Ovary (tissue), 9 donors: Measurements from ENCODE around the gene ZNRF1. TPM values are rescaled to one million over a fixed set of nuclear protein-coding genes. Genes with fewer than 3 reads are reported as not detected.

Source experiments
- DNase-seq, 5 donors: peaks; one replicate each; pipeline ENCODE4 v3.0.0-alpha.2; 2019 to 2020
- H3K27ac ChIP-seq, 2 donors: fragments of 200-600 bp; one replicate each; pipeline versions ENCODE4 v1.5.1 to v1.8.0; 2019 to 2022
- H3K27me3 ChIP-seq: fragments of 200-600 bp; one replicate; pipeline ENCODE4 v1.8.0; 2022
- H3K36me3 ChIP-seq: fragments of 200-600 bp; sonication (generic); one replicate; pipeline ENCODE4 v1.5.1; 2019
- H3K4me1 ChIP-seq: one replicate; pipeline ENCODE4 v1.8.1; 2013; ENCODE audit warnings: mild to moderate bottlenecking, moderate library complexity; ENCODE audit not compliant: insufficient read depth
- H3K4me3 ChIP-seq: fragments of 200-600 bp; sonication (generic); one replicate; pipeline ENCODE4 v1.5.1; 2017
- H3K9me3 ChIP-seq, 2 donors: fragments of 200-600 bp in 1 of 2; sonication (generic) in 1 of 2; one replicate each; pipeline versions ENCODE4 v1.5.1 to v1.8.1; 2013 to 2019; ENCODE audit warnings: mild to moderate bottlenecking in 1 of 2, moderate library complexity in 1 of 2
- CTCF ChIP-seq, 3 donors: fragments of 450-650 bp in 2 of 3; fragments of 200-600 bp in 1 of 3; IDR thresholded peaks; one replicate each; pipeline versions ENCODE4 v1.5.1 to v1.8.0; 2016 to 2022; ENCODE audit warnings: antibody characterized with exemption in 3 of 3, mild to moderate bottlenecking in 1 of 3
- EP300 ChIP-seq: sonication (generic); formaldehyde crosslinking; IDR thresholded peaks from one replicate; pipeline ENCODE4 v1.6.1; 2017; ENCODE audit warnings: antibody characterized with exemption
- POLR2A ChIP-seq: fragments of 450-650 bp; IDR thresholded peaks from one replicate; pipeline ENCODE4 v1.6.1; 2017; ENCODE audit warnings: antibody characterized with exemption, mild to moderate bottlenecking, moderate library complexity
- WGBS, 3 donors: extraction: QIAGEN DNeasy Blood & Tissue Kit in 1 of 3; methylation state at CpG; one replicate each; pipeline versions ENCODE4 v1.1.5 to v1.1.7; 2013 to 2017; 5-methylcytosine and 5-hydroxymethylcytosine counted together
- intact Hi-C, 4 donors: fragments of 100-400 bp; cut with DNase I; formaldehyde crosslinking; loops; one replicate each; pipeline versions ENCODE4 v1.11.0 to v1.15.1; 2022 to 2023
- polyA plus RNA-seq, 2 donors: library from polyadenylated mRNA; stranded (reverse); fragments of 200-250 nt in 1 of 2; fragments of 350-450 nt in 1 of 2; fragmentation: Illumina TruSeq in 1 of 2; extraction: RNeasy Lipid Tissue Mini Kit (QIAGEN cat#74804) in 1 of 2; gene quantifications; one replicate each; pipeline ENCODE4 v1.2.3, GENCODE V29; 2013 to 2014
- total RNA-seq, 7 donors: library from RNA; depleted of rRNA in 2 of 7; stranded (reverse); fragments of >200 nt in 2 of 7; fragmentation: NEBNext Ultra II Directional in 3 of 7; extraction: Animal tissue kit (Norgen Biotek cat#: 25700) in 3 of 7; gene quantifications; one replicate each; pipeline versions ENCODE4 v1.1.0 to v1.2.4, GENCODE V29; 2016 to 2023
- donor health status: DM: no; HTN: no; CAD: no; lungs with moderate emphysema.
- donor health status: DM: no; HTN: no; CAD: no.
- donor health status: Bipolar disorder and iron deficiency.
- donor health status: DM: yes; HTN: yes; CAD: no.
- donor health status: DM: no; HTN: no; CAD: no.
- donor health status: DM: yes; HTN: yes; CAD: no.

Gene ZNRF1
- total and polyA plus RNA-seq, 9 donors, result 10.8 to 27.9 (median 24.3) TPM

DNA sequence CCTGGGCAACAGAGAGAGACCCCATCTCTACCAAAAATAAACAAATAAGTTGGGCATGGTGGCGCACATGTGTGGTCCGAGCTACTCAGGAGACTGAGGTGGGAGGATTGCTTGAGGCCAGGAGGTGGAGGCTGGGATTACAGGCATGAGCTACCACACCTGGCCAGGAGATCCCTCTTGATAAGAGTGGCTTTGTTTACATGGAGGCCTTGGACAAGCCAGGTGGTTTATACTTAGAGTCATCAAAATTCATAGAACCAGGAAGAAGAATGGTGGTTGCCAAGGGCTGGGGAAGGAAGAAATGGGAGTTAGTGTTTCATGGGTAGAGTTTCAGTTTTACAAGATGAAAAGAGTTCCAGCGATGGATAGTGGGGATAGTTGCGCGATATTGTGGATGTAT, 140.7 kb downstream of the ZNRF1 start:
- H3K27ac ChIP-seq, result no peak overlapping the region
- no peaks in the 10 kb centered on the region for H3K9me3 ChIP-seq
- no peaks in the 10 kb centered on the region for H3K4me1 ChIP-seq
- no peak overlapping the region for H3K4me3 ChIP-seq
- no peaks in the 10 kb centered on the region for H3K27me3 ChIP-seq
- no peaks in the 10 kb centered on the region for H3K36me3 ChIP-seq
- no peak for TF ChIP-seq POLR2A
- TF ChIP-seq CTCF (IDR thresholded peaks at IDR 0.05), result no peak
- no peak for TF ChIP-seq EP300
- intact Hi-C loops, result no loop called here
- DNase-seq, result no peak
- whole genome bisulfite sequencing, 3 donors, result 88 to 96% (median 93%) methylated on average over 5 of the region's 5 CpGs

DNA sequence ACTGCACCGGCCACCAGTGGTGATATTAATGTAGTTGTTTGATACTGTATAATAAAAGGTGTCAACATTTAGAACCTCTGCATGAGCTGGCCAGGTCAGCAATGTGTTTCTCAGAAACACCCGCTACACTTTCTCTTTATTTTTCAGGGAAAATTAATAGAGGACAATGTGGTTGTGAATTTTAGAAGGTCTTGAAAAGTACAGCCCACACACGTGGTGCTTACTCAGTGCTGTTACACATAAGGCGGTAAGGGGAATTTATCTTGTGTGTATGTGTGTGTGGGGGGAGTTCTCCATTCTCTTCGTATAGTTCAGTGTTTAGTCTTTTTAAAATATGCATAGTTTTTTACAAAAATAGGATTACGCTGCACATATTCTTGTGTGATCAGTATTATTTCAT, 145.1 kb downstream of the ZNRF1 start:
- no peak overlapping the region for H3K27ac ChIP-seq
- intact Hi-C loops, result loop anchor here in 1 of 4 donors (1.0 kb wide), 1 partner anchor 19 kb away; no protein-coding TSS in a partner anchor
- WGBS, 3 donors, result 62 to 70% (median 70%) methylated on average over 6 of the region's 6 CpGs
- no peaks in the 10 kb centered on the region for H3K36me3 ChIP-seq
- H3K27me3 ChIP-seq, result no peaks in the 10 kb centered on the region
- no peaks in the 10 kb centered on the region for H3K4me1 ChIP-seq
- no peak for DNase-seq
- TF ChIP-seq EP300 (no peak), CTCF (IDR thresholded peaks at IDR 0.05) (no peak), POLR2A (no peak)
- peaks cover 0 to 4% of the 10 kb centered on the region in 2 donors for H3K9me3 ChIP-seq
- no peak overlapping the region for H3K4me3 ChIP-seq

DNA sequence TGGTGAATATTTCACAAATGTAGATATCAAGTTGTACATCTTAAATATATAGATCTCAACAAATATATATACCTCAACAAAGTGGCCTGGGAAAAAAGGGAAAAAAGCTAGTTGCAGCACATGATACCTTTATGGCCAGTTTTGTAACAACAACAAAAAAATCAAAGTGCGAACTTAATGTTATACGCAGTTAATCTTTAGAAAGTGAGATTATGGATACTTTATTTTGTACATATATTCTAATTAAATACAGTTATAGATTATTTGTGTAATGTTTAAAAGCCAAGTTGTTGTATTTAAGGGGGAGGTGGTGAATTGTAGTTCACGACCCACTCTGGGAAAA, 149.1 kb downstream of the ZNRF1 start:
- no peak overlapping the region for H3K27ac ChIP-seq
- WGBS, 3 donors, result 28 to 40% (median 33%) methylated on average over 3 of the region's 3 CpGs
- intact Hi-C loops, result no loop called here

GRCh38 chr16:75148311-75149195, 149.7 kb downstream of the ZNRF1 start, which contains the start of gene ZFP1:
TSS of gene ZFP1 (plus strand) at chr16:75148524. CDS start at chr16:75152952, 4,428 bp downstream.
- intact Hi-C loops, result no loop called here
- Histone ChIP-seq H3K9me3 (peaks cover 0 to 4% of the 10 kb centered on the region in 2 donors), H3K36me3 (no peaks in the 10 kb centered on the region), H3K4me3 (peak within 1 kb of the TSS; percentile 100), H3K4me1 (no peaks in the 10 kb centered on the region), H3K27me3 (no peaks in the 10 kb centered on the region), H3K27ac (peak within 1 kb of the TSS; percentile 85 to 93)
- peak; percentile 95 to 97 (median 96) for DNase-seq
- no peak for TF ChIP-seq CTCF (IDR thresholded peaks at IDR 0.05)
- TF ChIP-seq EP300, result peak; percentile 24
- peak; percentile 47 for TF ChIP-seq POLR2A
- WGBS, 3 donors, result 0 to 1% (median 0%) methylated on average over 54 to 93 of the region's 93 CpGs

More for the DNA sequence above, 149.1 kb downstream of the ZNRF1 start:
- DNase-seq, result no peak
- TF ChIP-seq POLR2A, result no peak
- no peak for TF ChIP-seq CTCF (IDR thresholded peaks at IDR 0.05)
- TF ChIP-seq EP300, result no peak
- H3K36me3 ChIP-seq, result no peaks in the 10 kb centered on the region
- no peaks in the 10 kb centered on the region for H3K4me1 ChIP-seq
- no peaks in the 10 kb centered on the region for H3K27me3 ChIP-seq
- H3K4me3 ChIP-seq, result peak overlapping the region; percentile 100
- H3K9me3 ChIP-seq, result peaks cover 0 to 4% of the 10 kb centered on the region in 2 donors
